Esophagus squamous epithelium (tissue), 5 donors: ENCODE measurements around the gene ZNF420. TPM values are rescaled to one million over a fixed set of nuclear protein-coding genes. Genes with fewer than 3 reads are reported as not detected.

Source experiments
- DNase-seq: peaks from one replicate; lab custom pipeline; 2025; lab: John Stamatoyannopoulos, UW
- H3K27ac ChIP-seq, 4 donors: fragments of 200-600 bp; sonication (generic); one replicate each; pipeline ENCODE4 v1.5.1; 2016 to 2019; ENCODE audit warnings: mild to moderate bottlenecking in 1 of 4
- H3K27me3 ChIP-seq, 4 donors: fragments of 200-600 bp; sonication (generic); 1 replicate in 3 of 4; 2 replicates in 1 of 4; pipeline versions ENCODE4 v1.5.1 to v1.6.0; 2017 to 2021; ENCODE audit warnings: antibody characterized with exemption in 1 of 4
- H3K36me3 ChIP-seq, 3 donors: fragments of 200-600 bp; sonication (generic); one replicate each; pipeline ENCODE4 v1.5.1; 2016 to 2019
- H3K4me1 ChIP-seq, 3 donors: fragments of 200-600 bp; sonication (generic); one replicate each; pipeline ENCODE4 v1.5.1; 2017 to 2019
- H3K4me3 ChIP-seq, 4 donors: fragments of 200-600 bp; sonication (generic); 1 replicate in 3 of 4; 2 replicates in 1 of 4; pipeline ENCODE4 v1.5.1; 2016 to 2019; ENCODE audit warnings: mild to moderate bottlenecking in 2 of 4, moderate library complexity in 1 of 4
- H3K9me3 ChIP-seq, 3 donors: fragments of 200-600 bp; sonication (generic); one replicate each; pipeline ENCODE4 v1.5.1; 2016 to 2019
- POLR2A ChIP-seq, 4 donors: fragments of 450-650 bp; IDR thresholded peaks; one replicate each; pipeline ENCODE4 v1.6.1; 2017; ENCODE audit warnings: antibody characterized with exemption in 4 of 4, mild to moderate bottlenecking in 4 of 4, moderate library complexity in 3 of 4
- WGBS, 2 donors: methylation state at CpG; one replicate each; pipeline ENCODE4 v1.1.5; 2018; 5-methylcytosine and 5-hydroxymethylcytosine counted together
- intact Hi-C: fragments of 100-400 bp; cut with DNase I; formaldehyde crosslinking; loops from one replicate; pipeline ENCODE4 v1.15.0; 2022
- total RNA-seq, 4 donors: library from RNA; depleted of rRNA; stranded (reverse); fragments of >200 nt; gene quantifications; one replicate each; pipeline ENCODE4 v1.1.0, GENCODE V29; 2016
- TF ChIP-seq, protein P1 (sequence below), 6 experiments: fragments of 450-650 bp in 4 of 6; fragments of 200-600 bp in 2 of 6; sonication (generic) in 2 of 6; IDR thresholded peaks; one replicate each; pipeline ENCODE4 v1.5.1; 2016 to 2019; ENCODE audit warnings: antibody characterized with exemption in 6 of 6, mild to moderate bottlenecking in 4 of 6, moderate library complexity in 4 of 6
- donor health status: DM: yes; HTN: yes; CAD: no.

The ZNF420 gene
- total RNA-seq, 4 donors from 2014 or later, result 2.7 to 7.6 (median 4.6) TPM

DNA sequence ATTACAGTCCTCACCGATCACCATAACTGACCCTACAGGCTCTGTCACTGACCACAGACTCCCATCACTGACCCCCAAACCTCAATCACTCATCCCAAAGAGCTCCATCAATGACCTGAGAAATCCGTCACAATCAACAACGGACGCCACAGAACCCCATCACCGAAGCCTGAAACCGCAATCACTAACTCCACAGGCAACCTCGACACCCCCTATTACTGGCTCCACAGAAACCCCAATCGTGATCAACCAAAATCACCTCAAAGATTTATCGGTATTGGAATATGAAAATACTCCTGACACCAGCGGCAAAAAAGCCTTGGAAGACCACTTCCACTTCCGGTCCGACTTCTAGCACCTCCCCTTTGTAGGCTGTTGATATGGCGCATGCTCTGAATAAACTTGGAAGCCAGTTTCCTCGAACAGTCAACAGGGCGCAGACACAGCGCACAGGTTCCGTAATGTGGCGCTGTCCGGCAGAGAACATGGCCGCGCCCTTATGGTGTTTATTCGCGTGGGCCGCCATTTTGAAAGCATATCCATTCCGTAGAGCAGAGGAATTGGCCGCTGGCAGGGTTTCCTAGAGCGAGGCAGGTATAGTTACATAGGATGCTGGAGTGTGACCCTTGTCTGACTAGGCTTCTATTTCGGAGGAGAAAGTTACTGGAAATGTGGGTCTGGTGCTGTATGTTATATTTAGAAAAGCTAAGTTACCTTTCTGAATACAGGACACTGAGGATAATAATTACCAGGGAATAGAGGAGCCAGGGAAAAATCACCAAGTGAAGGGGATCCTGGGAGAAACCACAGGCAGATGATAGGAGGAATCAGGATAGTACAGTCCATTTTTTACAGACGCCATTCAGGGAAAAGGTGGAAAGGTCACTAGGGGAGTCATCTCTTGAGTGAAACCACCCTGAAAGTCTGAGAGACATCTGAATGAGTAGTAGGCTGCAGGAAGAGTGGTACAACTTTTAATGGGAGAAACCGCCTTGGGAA is 94.4 kb downstream of the ZNF420 start, which contains the start of gene ZNF585A:
Gene ZNF585A, minus strand, starts transcription at position 328 of the 999 bp plus-strand sequence. CDS start 2,785 bp downstream, outside the sequence.
- TF ChIP-seq, protein P1, sequence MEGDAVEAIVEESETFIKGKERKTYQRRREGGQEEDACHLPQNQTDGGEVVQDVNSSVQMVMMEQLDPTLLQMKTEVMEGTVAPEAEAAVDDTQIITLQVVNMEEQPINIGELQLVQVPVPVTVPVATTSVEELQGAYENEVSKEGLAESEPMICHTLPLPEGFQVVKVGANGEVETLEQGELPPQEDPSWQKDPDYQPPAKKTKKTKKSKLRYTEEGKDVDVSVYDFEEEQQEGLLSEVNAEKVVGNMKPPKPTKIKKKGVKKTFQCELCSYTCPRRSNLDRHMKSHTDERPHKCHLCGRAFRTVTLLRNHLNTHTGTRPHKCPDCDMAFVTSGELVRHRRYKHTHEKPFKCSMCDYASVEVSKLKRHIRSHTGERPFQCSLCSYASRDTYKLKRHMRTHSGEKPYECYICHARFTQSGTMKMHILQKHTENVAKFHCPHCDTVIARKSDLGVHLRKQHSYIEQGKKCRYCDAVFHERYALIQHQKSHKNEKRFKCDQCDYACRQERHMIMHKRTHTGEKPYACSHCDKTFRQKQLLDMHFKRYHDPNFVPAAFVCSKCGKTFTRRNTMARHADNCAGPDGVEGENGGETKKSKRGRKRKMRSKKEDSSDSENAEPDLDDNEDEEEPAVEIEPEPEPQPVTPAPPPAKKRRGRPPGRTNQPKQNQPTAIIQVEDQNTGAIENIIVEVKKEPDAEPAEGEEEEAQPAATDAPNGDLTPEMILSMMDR (IDR thresholded peaks at IDR 0.05), result peak in 3 of 6 experiments; percentile 3 to 52 (median 16)
- no peak for TF ChIP-seq POLR2A (IDR thresholded peaks at IDR 0.05)

More for the DNA sequence above, 94.4 kb downstream of the ZNF420 start, which contains the start of gene ZNF585A:
- peaks cover 0 to 11% (median 0%) of the 10 kb centered on the region in 3 donors for H3K4me1 ChIP-seq
- peak within 1 kb of the TSS; percentile 51 to 86 (median 70) for H3K4me3 ChIP-seq
- 6 to 7% methylated on average over 23 of the region's 30 CpGs for WGBS, 2 donors
- peak; percentile 80 for DNase-seq
- peak within 1 kb of the TSS; percentile 78 to 86 (median 82) for H3K27ac ChIP-seq
- H3K36me3 ChIP-seq, result peaks cover 5 to 29% (median 6%) of the 10 kb centered on the region in 3 donors
- no peaks in the 10 kb centered on the region for H3K27me3 ChIP-seq
- H3K9me3 ChIP-seq, result peaks cover 0 to 40% (median 23%) of the 10 kb centered on the region in 3 donors
- intact Hi-C loops, result no loop called here

Other genes starting within 250 kb of the ZNF420 start
- gene ZNF790, start 240.0 kb upstream of the ZNF420 start, total RNA-seq, result 1 to 10 TPM; 2.4 to 7.1 (median 4.1) TPM
- gene ZNF345, start 227.6 kb upstream of the ZNF420 start, total RNA-seq, result 10 to 100 TPM in 1 of 4 donors, 1 to 10 TPM in 2, under 1 TPM in 1; 0.87 to 10.3 (median 1.4) TPM
- gene ZNF829, start 162.1 kb upstream of the ZNF420 start, total RNA-seq, result 1 to 10 TPM in 3 of 4 donors, under 1 TPM in 1; 0.70 to 2.7 (median 1.9) TPM
- 1 to 10 TPM; 2.8 to 9.3 (median 4.1) TPM for gene ZNF568, start 162.1 kb upstream of the ZNF420 start, total RNA-seq
- 1 to 10 TPM; 3.4 to 9.5 (median 6.8) TPM for gene ZNF585A, start 94.3 kb downstream of the ZNF420 start, total RNA-seq
- 10 to 100 TPM in 1 of 4 donors, 1 to 10 TPM in 3; 2.5 to 13.5 (median 5.3) TPM for gene ZNF585B, start 132.1 kb downstream of the ZNF420 start, total RNA-seq
- 10 to 100 TPM in 1 of 4 donors, 1 to 10 TPM in 3; 2.6 to 12.2 (median 4.1) TPM for gene ZNF383, start 139.8 kb downstream of the ZNF420 start, total RNA-seq